NCI-H69 (cell line): ENCODE measurements around the gene SLC17A9.

ENCODE experiments used
- DNase-seq: peaks from one replicate; lab custom pipeline; 2025; lab: John Stamatoyannopoulos, UW

SLC17A9 gene

DNA sequence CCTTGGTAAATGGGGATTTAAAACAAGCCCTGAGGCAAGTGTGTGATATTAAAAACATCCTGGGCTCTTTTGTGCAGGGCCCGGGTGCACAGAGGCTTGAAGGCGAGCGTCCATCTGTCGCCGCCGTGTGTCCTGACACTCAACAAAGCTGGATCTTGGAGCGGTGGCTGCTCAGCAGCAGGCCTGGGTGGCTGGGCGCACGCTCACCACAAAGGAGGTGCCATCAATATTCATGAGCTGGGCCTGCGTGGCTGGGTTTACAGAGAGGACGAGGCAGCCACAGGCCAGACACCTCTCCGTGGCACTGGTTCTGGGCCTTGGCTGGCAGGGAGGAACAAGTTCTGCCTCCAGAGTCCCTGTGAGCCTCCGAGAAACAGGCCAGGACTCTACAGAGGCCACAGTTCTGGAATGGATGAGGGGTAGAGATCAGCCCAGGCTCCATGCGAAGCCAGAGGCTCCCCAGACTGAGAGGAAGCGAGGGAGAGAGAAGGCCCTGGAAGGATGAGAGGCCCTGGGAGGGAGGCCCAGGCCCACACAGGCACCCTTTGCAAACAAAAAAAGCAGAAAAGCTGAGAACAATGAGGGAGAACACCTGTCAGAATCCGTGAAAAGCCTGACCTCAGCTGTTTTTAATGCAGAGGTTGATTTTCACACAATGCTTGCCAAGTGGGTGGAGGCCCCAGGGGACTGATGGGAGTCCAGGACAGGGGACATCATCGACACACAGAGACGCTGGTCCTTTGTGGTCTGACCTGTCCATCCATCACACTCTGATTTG is 32.3 kb downstream of the SLC17A9 start:
- DNase-seq = peak; percentile 70

- no peak for DNase-seq
Measured at GRCh38 chr20:62985444-62985778, 32.9 kb downstream of the SLC17A9 start.

DNA sequence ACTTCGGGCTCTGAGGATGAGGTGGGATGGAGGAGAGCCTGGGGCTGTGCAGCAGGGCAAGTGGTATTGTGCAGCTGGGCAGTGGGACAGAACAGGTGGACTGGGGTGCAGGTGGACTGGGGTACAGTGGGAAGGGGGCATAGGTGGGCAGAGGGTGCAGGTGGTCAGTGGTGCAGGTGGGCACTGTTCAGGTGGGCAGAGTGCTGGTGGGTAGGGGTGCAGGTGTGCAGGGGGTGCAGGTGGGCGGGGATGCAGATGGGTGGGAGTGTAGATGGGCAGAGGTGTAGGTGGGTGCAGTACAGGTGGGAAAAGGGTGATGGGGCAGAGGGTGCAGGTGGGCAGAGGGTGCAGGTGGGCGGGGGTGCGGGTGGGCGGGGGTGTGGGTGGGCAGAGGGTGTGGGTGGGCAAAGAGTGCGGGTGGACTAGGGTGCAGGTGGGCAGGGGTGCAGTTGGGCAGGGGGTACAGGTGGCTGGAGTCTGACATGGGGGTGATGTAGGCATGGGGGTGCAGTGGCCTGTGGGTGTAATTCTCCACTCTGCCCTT is 33.8 kb downstream of the SLC17A9 start:
- DNase-seq = no peak

- DNase-seq = no peak
Measured at GRCh38 chr20:62987114-62987513, 34.6 kb downstream of the SLC17A9 start.

DNA sequence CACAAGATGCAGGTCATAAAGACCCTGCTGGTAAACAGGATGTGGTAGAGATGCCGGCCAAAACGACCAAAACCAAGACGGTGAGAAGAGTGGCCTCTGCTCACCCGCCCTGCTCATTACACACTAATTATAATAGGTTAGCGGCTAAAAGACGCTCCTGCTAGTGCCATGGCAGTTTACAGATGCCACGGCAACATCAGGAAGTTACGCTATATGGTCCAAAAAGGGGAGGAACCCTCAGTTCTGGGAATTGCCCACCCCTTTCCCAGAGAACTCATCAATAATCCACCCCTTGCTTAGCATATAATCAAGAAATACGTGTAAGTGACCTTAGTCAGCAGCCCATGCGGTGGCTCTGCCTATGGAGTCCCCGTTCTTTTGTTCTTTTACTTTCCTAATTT is 36.7 kb downstream of the SLC17A9 start:
- no peak for DNase-seq

DNA sequence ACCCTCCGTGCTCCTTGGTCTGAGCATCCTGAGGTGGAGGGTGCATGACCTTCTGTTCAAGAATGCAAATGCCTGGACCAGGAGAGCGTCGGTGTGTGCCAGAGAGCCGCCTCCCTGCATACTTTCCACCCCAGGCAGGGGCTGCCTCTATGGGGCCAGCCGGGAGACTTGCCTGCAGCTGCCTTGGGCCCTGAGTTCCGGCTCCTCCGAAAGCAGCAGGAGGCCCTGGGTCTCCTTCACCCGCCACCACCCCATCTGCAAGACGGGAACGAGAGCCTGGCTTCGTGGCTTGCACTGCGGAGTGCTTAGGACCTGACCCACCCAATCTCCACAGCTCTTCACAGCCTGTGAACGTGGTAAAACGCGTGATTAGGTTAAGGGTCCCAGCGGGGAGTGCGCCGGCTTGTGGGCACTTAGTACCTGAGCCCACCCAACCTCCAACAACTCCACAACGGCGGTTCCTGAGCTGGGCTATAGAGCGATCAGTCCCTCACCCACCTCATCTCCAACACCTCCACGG is 37.9 kb downstream of the SLC17A9 start:
- DNase-seq = no peak

- no peak for DNase-seq
Measured at GRCh38 chr20:62991196-62991807, 38.8 kb downstream of the SLC17A9 start.

- no peak for DNase-seq
Measured at GRCh38 chr20:62991863-62992262, 39.4 kb downstream of the SLC17A9 start.

- no peak for DNase-seq
Measured at GRCh38 chr20:62993856-62994494, 41.5 kb downstream of the SLC17A9 start.

- no peak for DNase-seq
Measured at GRCh38 chr20:62994869-62995281, 42.4 kb downstream of the SLC17A9 start.

GRCh38 chr20:62995481-62995880 is 43.0 kb downstream of the SLC17A9 start:
- no peak for DNase-seq

GRCh38 chr20:62995898-62996595 is 43.5 kb downstream of the SLC17A9 start:
- peak; percentile 69 for DNase-seq

DNA sequence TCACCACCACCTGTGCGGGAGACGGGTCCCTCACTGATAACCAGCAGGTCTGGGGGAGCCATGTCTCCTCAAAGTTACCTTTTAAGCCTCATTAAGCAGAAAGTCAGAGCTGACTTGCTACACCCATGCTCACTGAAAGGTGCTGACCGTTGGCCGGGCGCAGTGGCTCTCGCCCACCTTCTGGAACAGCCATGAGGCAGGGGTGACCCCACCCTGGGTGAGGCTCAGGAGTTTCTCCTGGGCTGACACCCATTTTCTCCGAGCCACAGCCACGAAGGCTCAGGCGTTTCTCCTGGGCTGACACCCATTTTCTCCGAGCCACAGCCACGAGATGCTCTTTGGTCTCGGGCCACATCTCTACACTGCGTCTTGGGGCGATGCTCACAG is 44.1 kb downstream of the SLC17A9 start:
- DNase-seq = no peak

DNA sequence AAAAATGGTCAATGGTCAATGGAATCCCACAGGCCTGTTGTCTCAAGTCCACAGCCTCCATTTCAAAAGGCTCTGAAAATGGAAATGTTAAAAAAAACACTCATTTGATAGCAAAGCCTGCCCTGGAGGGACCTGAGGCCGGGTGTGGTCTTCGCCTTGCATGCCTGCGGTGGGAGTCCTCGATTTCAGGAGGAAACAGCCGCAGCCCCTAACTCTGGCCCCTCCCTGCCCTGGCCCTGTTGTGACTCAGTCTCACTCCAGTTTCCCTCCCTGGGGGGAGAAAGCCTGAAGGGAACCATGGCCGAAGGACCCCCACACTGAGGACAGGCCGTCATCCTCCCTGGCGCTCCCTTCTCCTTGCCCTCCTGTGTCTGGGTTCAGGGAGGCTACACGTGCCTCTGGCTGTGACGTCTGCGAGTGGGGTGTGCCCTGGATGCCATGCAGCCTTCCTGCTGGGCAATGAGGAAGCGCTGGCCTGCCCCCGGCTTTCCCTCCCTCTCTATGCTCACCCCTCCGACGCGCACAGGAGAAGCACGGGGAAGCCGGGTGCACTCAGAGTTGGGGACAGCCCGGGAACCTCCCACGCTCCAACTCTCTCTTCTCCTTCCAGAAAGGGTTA is 45.0 kb downstream of the SLC17A9 start:
- DNase-seq = no peak

GRCh38 chr20:62998449-62998848 is 45.9 kb downstream of the SLC17A9 start:
- no peak for DNase-seq

DNA sequence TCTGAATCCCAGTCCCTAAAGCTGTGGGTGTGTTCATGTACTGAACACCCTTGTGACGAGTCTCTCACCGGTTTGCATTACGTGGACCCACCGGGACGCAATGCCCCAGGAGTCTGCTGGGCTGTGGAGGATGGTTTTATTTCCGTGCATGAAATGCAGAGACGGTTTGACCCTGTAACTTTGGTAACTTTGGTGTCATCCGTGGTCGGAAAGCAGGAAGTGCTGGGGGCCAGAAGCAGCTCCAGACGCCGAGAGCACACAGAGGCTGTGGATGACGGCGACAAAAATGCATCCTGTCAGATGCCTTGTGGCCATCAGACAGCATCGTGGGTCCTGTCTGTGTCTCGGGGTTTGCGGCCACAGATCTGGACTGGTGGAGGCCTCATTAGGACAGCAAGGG is 47.1 kb downstream of the SLC17A9 start:
- DNase-seq = no peak

- DNase-seq = no peak
Measured at GRCh38 chr20:63000036-63000435, 47.5 kb downstream of the SLC17A9 start.

GRCh38 chr20:63000958-63001357 is 48.4 kb downstream of the SLC17A9 start:
- peak; percentile 41 for DNase-seq

- no peak for DNase-seq
Measured at GRCh38 chr20:63002511-63002910, 50.0 kb downstream of the SLC17A9 start.

- peak; percentile 7 for DNase-seq
Measured at GRCh38 chr20:63003546-63003945, 51.0 kb downstream of the SLC17A9 start.

DNA sequence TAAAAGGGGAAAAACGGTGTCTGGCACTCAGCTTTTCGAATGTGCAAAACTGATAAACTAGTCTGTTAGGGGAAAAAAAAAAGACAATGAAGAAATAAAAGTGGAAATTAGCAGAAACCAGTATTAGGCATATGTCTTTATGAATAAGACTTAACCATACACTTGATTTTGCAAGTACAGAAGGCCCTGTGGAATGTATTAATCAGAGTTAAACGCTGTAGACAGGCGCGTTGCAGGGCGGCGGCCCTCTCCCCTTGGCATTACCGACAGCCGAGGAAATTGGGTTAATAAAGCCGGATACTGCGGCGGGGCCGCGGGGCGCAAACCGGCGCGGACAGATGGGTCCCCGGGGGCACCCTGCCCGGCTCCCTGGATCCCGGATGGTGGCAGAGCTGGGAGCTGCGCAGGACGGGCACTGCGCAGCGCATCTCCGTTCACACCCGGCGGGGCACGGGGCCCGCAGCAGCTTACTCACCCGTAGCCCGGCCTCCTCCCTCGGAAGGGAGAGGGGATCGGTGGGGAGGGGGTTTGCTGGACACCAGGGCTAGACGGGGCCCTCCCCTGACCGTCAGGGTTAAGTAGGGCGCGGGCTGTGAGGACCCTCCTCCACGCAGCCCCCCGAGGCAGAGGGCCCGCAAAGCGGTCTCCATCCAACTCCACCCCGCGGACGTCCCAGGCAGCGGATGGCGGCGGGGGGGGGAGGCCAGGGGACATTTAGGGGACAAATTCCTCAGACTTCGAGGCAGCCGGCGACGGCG is 52.3 kb downstream of the SLC17A9 start:
- no peak for DNase-seq
